LNCaP clone FGC (cell line): ENCODE results near the gene GLI3.

Experiments
- DNase-seq: peaks from one replicate; pipeline ENCODE4 v3.0.0-alpha.2; 2011; ENCODE audit warnings: low read depth
- H3K4me3 ChIP-seq: 2 replicates; pipeline ENCODE4 v1.5.1; 2011; ENCODE audit warnings: mild to moderate bottlenecking, low read depth, low read length, control low read depth
- TF ChIP-seq, protein P1 (sequence below): IDR thresholded peaks from 2 replicates; pipeline ENCODE4 v1.5.1; 2012; ENCODE audit warnings: mild to moderate bottlenecking; ENCODE audit not compliant: control insufficient read depth, insufficient read depth; ENCODE audit errors: extremely low read depth

GLI3 gene

DNA sequence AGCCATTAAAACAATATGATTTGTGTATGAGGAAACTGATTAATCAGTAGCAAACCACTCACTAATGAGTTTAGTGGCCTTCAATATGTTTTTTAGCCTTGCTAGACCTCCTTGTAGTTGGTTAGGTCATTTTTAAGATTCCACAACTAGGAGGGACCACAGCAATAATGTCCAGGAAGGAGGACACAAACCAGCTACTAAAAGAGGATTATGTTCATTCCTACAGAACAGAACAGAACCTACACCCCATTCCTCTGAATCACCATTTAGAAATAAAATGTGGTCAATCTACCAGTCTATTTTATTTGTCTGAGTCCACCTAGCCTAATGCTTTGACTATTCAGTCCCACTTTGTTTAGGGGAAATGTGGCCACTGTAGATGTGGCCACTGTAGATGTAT lies 226.3 kb downstream of the GLI3 start:
- TF ChIP-seq, protein P1, sequence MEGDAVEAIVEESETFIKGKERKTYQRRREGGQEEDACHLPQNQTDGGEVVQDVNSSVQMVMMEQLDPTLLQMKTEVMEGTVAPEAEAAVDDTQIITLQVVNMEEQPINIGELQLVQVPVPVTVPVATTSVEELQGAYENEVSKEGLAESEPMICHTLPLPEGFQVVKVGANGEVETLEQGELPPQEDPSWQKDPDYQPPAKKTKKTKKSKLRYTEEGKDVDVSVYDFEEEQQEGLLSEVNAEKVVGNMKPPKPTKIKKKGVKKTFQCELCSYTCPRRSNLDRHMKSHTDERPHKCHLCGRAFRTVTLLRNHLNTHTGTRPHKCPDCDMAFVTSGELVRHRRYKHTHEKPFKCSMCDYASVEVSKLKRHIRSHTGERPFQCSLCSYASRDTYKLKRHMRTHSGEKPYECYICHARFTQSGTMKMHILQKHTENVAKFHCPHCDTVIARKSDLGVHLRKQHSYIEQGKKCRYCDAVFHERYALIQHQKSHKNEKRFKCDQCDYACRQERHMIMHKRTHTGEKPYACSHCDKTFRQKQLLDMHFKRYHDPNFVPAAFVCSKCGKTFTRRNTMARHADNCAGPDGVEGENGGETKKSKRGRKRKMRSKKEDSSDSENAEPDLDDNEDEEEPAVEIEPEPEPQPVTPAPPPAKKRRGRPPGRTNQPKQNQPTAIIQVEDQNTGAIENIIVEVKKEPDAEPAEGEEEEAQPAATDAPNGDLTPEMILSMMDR, result no peak
- no peak for DNase-seq
- H3K4me3 ChIP-seq, result no peak overlapping the region

DNA sequence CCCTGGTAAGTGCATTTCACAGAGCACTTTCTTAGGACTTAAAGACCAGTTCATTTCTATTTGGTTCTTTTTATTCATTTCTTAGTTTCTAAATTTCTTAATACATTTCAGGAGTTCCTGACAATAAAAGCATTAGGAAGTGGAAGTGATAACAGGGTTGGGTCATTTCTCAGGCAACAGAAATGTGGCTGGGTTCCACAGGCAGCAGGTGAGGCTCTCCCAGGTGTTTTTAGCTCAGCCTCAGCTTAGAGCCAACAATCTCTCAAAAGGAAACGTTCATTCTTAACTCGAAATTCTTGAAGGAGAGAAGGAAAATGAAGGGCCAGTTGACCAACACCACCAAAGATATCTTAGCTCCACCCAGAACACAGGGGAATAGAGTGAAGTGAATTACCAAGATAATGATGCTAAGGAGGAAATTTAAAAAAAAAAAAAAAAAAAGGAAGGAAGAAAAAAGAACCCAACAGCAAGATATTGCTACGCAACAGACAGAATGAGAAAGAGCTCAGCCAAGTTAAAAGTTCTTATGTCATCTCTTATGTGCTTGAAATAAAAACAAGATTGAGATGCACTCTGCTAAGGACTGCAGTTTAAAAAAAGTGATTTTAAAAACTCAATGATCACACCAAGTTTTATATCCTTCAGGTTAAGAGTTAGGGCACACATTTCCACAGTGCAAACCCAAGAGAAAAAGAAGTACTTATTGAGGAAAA lies 230.1 kb downstream of the GLI3 start:
- DNase-seq, result no peak
- TF ChIP-seq, protein P1, result no peak
- no peak overlapping the region for H3K4me3 ChIP-seq

DNA sequence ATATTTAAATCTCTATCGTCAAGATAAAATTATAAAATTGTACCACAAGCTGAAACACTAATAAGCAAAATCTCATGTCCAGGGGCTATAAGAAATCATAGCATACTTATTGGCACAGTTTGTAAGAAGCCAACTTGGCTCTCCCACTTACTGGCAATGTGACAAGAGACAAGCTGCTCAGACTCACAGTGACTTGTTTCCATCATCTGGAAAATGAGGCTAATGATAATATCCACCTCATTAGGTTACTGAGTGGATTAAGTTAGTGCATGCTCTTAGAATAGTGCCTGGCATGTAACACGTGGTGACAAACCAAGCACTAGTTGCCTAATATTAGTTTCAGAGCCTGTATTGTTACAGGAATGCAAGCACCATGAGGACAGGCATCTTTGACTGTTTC lies 234.4 kb downstream of the GLI3 start:
- no peak overlapping the region for H3K4me3 ChIP-seq
- DNase-seq, result no peak
- TF ChIP-seq, protein P1, result no peak

DNA sequence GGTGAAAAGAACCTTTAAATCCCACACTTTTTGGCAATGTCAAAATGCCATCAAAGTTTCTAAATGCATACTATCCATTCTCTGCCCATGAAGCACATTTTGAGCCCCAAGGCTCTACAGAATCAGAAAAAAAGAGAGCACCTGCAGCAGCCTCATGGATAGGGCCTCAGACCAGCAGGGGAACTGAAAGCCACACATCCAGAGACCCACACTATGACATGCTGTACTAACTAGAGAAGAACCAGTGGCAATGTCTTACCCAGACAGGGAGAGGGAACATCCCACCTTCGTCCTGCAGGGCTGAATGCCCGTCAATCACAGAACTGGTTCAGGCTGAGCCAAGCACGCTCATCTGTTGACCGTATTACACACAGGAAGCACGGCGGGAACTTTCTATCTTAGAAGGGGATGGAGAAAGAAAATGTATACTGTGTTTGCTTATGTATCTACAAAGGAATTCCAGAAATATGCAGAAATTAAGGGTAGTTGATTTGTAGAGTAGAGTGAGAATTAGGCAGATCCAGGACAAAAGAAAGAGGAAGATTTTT lies 237.2 kb downstream of the GLI3 start:
- H3K4me3 ChIP-seq, result no peak overlapping the region
- TF ChIP-seq, protein P1, result no peak
- DNase-seq, result no peak

DNA sequence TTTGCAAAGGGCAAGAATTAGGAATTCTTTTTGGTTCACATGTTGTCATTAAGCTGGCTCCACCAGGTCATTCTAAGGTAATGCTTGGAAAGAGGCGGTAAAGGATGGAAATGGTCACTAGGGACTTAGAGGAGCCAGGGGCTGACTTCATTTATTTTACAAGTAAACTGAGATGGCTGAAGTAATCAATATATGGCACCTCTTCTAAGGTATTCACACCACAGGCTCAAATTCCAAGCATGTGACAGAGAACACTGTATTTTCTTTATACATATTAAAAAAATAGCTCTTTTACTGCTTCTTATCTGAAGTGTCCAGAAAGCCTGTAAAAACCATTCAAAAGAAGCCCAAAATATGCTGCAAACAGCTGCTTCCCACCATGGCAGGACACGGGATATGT lies 239.0 kb downstream of the GLI3 start:
- no peak overlapping the region for H3K4me3 ChIP-seq
- TF ChIP-seq, protein P1, result no peak
- DNase-seq, result no peak

DNA sequence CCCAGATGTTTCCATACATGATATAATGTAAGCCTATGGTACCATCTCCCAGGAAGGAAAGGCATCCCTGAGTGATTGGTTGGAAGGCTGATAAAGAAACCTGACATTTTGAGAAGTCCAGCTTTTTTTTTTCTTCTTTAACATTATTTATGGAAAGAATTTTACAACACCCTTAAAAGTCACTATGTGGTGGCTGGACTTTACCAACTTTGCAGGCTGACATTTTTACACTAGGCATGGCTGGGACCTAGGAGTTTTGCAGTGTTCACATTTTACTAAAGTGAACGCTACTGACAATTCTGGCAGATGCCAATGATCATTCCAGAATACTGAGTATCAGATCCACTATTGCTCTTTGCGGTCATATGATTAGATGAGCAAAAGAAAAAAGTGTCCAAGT lies 239.9 kb downstream of the GLI3 start:
- H3K4me3 ChIP-seq, result no peak overlapping the region
- TF ChIP-seq, protein P1, result no peak
- DNase-seq, result no peak
